ENCODE data around the gene CEP170.

DNA sequence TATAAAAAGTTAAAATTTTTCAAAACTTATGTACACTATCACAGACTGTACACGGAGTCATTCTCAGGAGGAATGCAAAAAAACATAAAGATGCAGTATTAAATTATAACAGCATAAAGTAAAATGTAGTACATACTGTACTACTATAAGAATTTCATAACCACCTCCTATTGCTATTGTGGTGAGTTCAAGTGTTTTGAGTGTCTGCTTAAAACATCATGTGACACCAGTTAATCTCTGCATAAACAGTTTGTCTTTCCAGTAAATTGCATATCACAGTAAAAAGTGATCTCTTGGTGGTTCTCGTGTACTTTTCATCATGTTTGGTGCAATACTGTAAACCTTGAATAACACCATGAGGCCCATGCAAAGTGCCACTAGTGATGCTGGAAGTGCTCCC, 46.0 kb upstream of the CEP170 start:
- TF ChIP-seq, protein P1, sequence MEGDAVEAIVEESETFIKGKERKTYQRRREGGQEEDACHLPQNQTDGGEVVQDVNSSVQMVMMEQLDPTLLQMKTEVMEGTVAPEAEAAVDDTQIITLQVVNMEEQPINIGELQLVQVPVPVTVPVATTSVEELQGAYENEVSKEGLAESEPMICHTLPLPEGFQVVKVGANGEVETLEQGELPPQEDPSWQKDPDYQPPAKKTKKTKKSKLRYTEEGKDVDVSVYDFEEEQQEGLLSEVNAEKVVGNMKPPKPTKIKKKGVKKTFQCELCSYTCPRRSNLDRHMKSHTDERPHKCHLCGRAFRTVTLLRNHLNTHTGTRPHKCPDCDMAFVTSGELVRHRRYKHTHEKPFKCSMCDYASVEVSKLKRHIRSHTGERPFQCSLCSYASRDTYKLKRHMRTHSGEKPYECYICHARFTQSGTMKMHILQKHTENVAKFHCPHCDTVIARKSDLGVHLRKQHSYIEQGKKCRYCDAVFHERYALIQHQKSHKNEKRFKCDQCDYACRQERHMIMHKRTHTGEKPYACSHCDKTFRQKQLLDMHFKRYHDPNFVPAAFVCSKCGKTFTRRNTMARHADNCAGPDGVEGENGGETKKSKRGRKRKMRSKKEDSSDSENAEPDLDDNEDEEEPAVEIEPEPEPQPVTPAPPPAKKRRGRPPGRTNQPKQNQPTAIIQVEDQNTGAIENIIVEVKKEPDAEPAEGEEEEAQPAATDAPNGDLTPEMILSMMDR (IDR thresholded peaks at IDR 0.05) = no peak
- TF ChIP-seq POLR2A (IDR thresholded peaks at IDR 0.05) = no peak

Data from right lobe of liver (tissue), 4 donors.